OCI-LY1 (cell line): ENCODE data around the gene SMC5.

Experiments used
- H2AFZ ChIP-seq: fragments of 200-600 bp; sonication (generic), shearing (Covaris generic); 2 replicates; pipeline ENCODE4 v1.6.0; 2014; ENCODE audit warnings: antibody characterized with exemption, mild to moderate bottlenecking, low read length
- H3F3A ChIP-seq: fragments of 200-600 bp; sonication (generic), shearing (Covaris generic); 2 replicates; pipeline ENCODE4 v1.6.0; 2014; ENCODE audit warnings: mild to moderate bottlenecking, antibody characterized with exemption, low read length, moderate library complexity; ENCODE audit not compliant: insufficient read depth
- H3K27ac ChIP-seq: fragments of 200-600 bp; sonication (generic); 2 replicates; pipeline ENCODE4 v1.5.1; 2014; ENCODE audit warnings: low read length, mixed run types, mild to moderate bottlenecking, low read depth; ENCODE audit not compliant: poor library complexity, severe bottlenecking
- H3K27me3 ChIP-seq: fragments of 200-600 bp; sonication (generic); 2 replicates; pipeline ENCODE4 v1.6.0; 2014; ENCODE audit warnings: antibody characterized with exemption, mild to moderate bottlenecking, low read length, moderate library complexity; ENCODE audit not compliant: insufficient read depth
- H3K36me3 ChIP-seq: fragments of 200-600 bp; sonication (generic); 2 replicates; pipeline ENCODE4 v1.6.1; 2014; ENCODE audit warnings: mild to moderate bottlenecking, antibody characterized with exemption, low read length, moderate library complexity, mixed read lengths; ENCODE audit not compliant: insufficient read depth
- H3K4me1 ChIP-seq: fragments of 200-600 bp; sonication (generic); 2 replicates; pipeline ENCODE4 v1.5.1; 2014; ENCODE audit warnings: mild to moderate bottlenecking, low read length, moderate library complexity; ENCODE audit not compliant: insufficient read depth, severe bottlenecking
- H3K4me2 ChIP-seq: fragments of 200-600 bp; sonication (generic), shearing (Covaris generic); 2 replicates; pipeline ENCODE4 v1.6.1; 2014; ENCODE audit warnings: low read length
- H3K4me3 ChIP-seq: fragments of 200-600 bp; sonication (generic); 2 replicates; pipeline ENCODE4 v1.5.1; 2014; ENCODE audit warnings: low read length, low read depth, mild to moderate bottlenecking, mixed read lengths; ENCODE audit not compliant: poor library complexity, severe bottlenecking
- H3K79me2 ChIP-seq: fragments of 200-600 bp; shearing (Covaris generic); 2 replicates; pipeline ENCODE4 v1.6.1; 2016; ENCODE audit warnings: mixed run types, low read length, mixed read lengths; ENCODE audit not compliant: insufficient read depth
- H3K9ac ChIP-seq: fragments of 200-600 bp; sonication (generic), shearing (Covaris generic); 2 replicates; pipeline ENCODE4 v1.6.1; 2014; ENCODE audit warnings: mild to moderate bottlenecking, low read length, mixed read lengths
- H3K9me2 ChIP-seq: fragments of 200-600 bp; sonication (generic), shearing (Covaris generic); 2 replicates; pipeline ENCODE4 v1.6.1; 2014; ENCODE audit warnings: low read depth, mild to moderate bottlenecking, low read length, mixed read lengths
- H3K9me3 ChIP-seq: fragments of 200-600 bp; shearing (Covaris generic); 2 replicates; pipeline ENCODE4 v1.6.1; 2014; ENCODE audit warnings: low read length, mixed read lengths
- H4K20me1 ChIP-seq: fragments of 200-600 bp; sonication (generic), shearing (Covaris generic); 2 replicates; pipeline ENCODE4 v1.6.0; 2016; ENCODE audit warnings: mild to moderate bottlenecking, low read length; ENCODE audit not compliant: insufficient read depth
- CTCF ChIP-seq: fragments of 200-600 bp; sonication (generic), shearing (Covaris generic); IDR thresholded peaks from 2 replicates; pipeline ENCODE4 v1.5.1; 2017; ENCODE audit warnings: mild to moderate bottlenecking, antibody characterized with exemption, low read length, moderate library complexity, mixed read lengths
- EZH2 ChIP-seq: fragments of 200-600 bp; sonication (generic), shearing (Covaris generic); IDR thresholded peaks from 2 replicates; pipeline ENCODE4 v1.8.0; 2017; ENCODE audit warnings: borderline replicate concordance, mixed run types, mild to moderate bottlenecking, antibody characterized with exemption, low read length, moderate library complexity, mixed read lengths

The SMC5 gene

GRCh38 chr9:70382709-70383605, 124.2 kb downstream of the SMC5 start:
- no peaks in the 10 kb centered on the region for H3K4me1 ChIP-seq
- no peak for TF ChIP-seq CTCF
- no peak for TF ChIP-seq EZH2
- no peaks in the 10 kb centered on the region for H3F3A ChIP-seq
- H3K36me3 ChIP-seq, result no peaks in the 10 kb centered on the region
- H3K79me2 ChIP-seq, result no peaks in the 10 kb centered on the region
- no peaks in the 10 kb centered on the region for H3K9me3 ChIP-seq
- no peak overlapping the region for H2AFZ ChIP-seq
- H3K4me2 ChIP-seq, result no peak overlapping the region
- no peaks in the 10 kb centered on the region for H3K9me2 ChIP-seq
- no peak overlapping the region for H3K4me3 ChIP-seq
- no peaks in the 10 kb centered on the region for H3K27me3 ChIP-seq
- no peak overlapping the region for H3K9ac ChIP-seq
- H3K27ac ChIP-seq, result no peak overlapping the region
- no peaks in the 10 kb centered on the region for H4K20me1 ChIP-seq

GRCh38 chr9:70385426-70385825, 126.6 kb downstream of the SMC5 start:
- H3K4me3 ChIP-seq, result no peak overlapping the region
- H3K4me2 ChIP-seq, result no peak overlapping the region

GRCh38 chr9:70387663-70388062, 128.9 kb downstream of the SMC5 start:
- no peaks in the 10 kb centered on the region for H3K9me3 ChIP-seq
- no peak overlapping the region for H3K4me3 ChIP-seq
- H2AFZ ChIP-seq, result no peak overlapping the region
- H3F3A ChIP-seq, result no peaks in the 10 kb centered on the region
- no peak overlapping the region for H3K27ac ChIP-seq
- no peaks in the 10 kb centered on the region for H3K4me1 ChIP-seq
- H3K4me2 ChIP-seq, result no peak overlapping the region
- no peaks in the 10 kb centered on the region for H3K9me2 ChIP-seq
- H3K79me2 ChIP-seq, result no peaks in the 10 kb centered on the region
- TF ChIP-seq EZH2 (no peak), CTCF (no peak)
- no peaks in the 10 kb centered on the region for H4K20me1 ChIP-seq
- H3K9ac ChIP-seq, result no peak overlapping the region
- H3K36me3 ChIP-seq, result no peaks in the 10 kb centered on the region
- H3K27me3 ChIP-seq, result no peaks in the 10 kb centered on the region

More at GRCh38 chr9:70385426-70385825, 126.6 kb downstream of the SMC5 start:
- Histone ChIP-seq H2AFZ (no peak overlapping the region), H3K27ac (no peak overlapping the region), H3K79me2 (no peaks in the 10 kb centered on the region), H3K9me3 (no peaks in the 10 kb centered on the region), H3K9me2 (no peaks in the 10 kb centered on the region), H3K4me1 (no peaks in the 10 kb centered on the region), H4K20me1 (no peaks in the 10 kb centered on the region), H3K36me3 (no peaks in the 10 kb centered on the region), H3F3A (no peaks in the 10 kb centered on the region), H3K9ac (no peak overlapping the region), H3K27me3 (no peaks in the 10 kb centered on the region)
- TF ChIP-seq CTCF (no peak), EZH2 (no peak)
